Body of pancreas (tissue), 4 donors: ENCODE measurements around the gene THEMIS.

ENCODE experiments used
- CTCF ChIP-seq, 7 experiments: fragments of 450-650 bp in 4 of 7; fragments of 200-600 bp in 3 of 7; sonication (generic) in 3 of 7; IDR thresholded peaks; one replicate each; pipeline ENCODE4 v1.5.1; 2016 to 2019; ENCODE audit warnings: antibody characterized with exemption in 7 of 7
- POLR2A ChIP-seq, 3 donors: fragments of 450-650 bp; IDR thresholded peaks; one replicate each; pipeline ENCODE4 v1.6.1; 2016; ENCODE audit warnings: antibody characterized with exemption in 3 of 3, mild to moderate bottlenecking in 2 of 3

GRCh38 chr6:127893541-127893940 lies 7.3 kb downstream of the THEMIS start:
- TF ChIP-seq CTCF (IDR thresholded peaks at IDR 0.05) (no peak), POLR2A (IDR thresholded peaks at IDR 0.05) (no peak)
